ENCODE measurements around the gene AK5. TPM values are rescaled to one million over a fixed set of nuclear protein-coding genes. Genes with fewer than 3 reads are reported as not detected.

The AK5 gene
- 1.0 TPM for total RNA-seq
- long read RNA-seq, partial matches to known transcripts = 0 of 2 reads
- long read RNA-seq, other reads (novel, unspliced or antisense) = 1 of 2 reads

DNA sequence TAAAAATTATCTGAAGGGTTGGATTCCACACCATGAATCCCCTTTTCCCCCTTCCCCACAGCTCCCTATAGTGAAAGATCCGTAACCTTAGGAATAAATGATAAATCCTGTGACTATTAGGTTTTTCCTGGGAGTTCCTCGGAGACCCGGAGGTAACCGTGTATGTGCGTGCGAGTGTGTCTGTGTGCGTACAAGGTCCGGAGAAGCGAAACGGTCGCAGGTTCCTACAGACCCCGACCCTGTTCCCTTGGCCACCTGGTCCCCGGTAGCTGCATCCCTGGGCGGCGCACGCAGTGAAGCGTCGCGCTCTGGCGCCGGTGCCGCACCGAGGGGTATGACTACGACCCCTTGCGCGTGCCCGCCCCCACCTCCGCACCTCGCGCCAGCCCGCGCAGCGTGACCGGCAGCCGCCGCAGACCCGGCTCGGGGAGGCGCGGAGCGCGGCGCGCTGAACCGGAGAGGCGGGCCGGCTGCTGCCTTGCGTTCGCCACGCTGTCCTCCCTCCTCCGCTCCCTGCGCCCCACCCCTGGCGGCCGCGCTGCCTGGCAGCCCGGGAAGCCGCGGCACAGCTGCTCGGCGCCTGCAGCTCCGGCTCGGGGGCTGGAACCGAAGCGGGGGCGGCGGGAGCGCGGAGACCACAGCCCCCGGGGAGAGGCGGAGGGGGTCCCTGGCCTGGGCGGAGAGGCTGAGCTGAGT lies at the start of gene AK5:
AK5 (plus strand) TSS at position 529 of the 696 bp plus-strand sequence. CDS start 295 bp downstream, outside the sequence.
- peak; percentile 26 for DNase-seq
- peak; percentile 10 for TF ChIP-seq CTCF (IDR thresholded peaks at IDR 0.05; ENCODE audit: borderline replicate concordance)
- Histone ChIP-seq H3K4me3 (peak within 1 kb of the TSS; percentile 69), H3K9me3 (replicated peaks) (no peaks in the 10 kb centered on the region), H3K27ac (replicated peaks) (no peak within 1 kb of the TSS), H3K4me1 (peaks cover 17% of the 10 kb centered on the region), H3K36me3 (no peaks in the 10 kb centered on the region), H3K27me3 (ENCODE audit: low read depth) (peaks cover 68% of the 10 kb centered on the region)
- intact Hi-C loops (cut with micrococcal nuclease) = no loop called here

DNA sequence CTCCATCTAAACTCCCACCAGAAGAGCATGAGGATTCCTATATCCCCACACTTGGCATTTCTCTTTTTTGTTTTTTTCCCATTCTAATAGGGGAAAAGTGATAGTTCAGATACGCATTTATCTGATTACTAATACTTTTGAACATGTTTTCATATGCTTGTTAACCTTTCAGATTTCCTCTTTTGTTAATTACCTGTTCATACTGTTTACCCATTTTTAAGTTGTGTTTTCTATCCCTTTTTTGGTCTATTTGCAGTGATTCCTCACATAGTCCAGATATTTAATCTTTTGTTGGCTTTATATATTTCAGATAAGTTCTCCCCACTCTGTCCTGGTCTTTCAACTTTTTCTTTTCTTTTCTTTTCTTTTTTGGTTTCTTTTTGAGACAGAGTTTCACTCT lies 49.0 kb upstream of the AK5 start:
- Histone ChIP-seq H3K4me3 (no peak overlapping the region), H3K27ac (replicated peaks) (no peak overlapping the region), H3K27me3 (ENCODE audit: low read depth) (no peaks in the 10 kb centered on the region), H3K9me3 (replicated peaks) (peaks cover 10% of the 10 kb centered on the region), H3K4me1 (no peaks in the 10 kb centered on the region), H3K36me3 (no peaks in the 10 kb centered on the region)
- intact Hi-C loops (cut with micrococcal nuclease) = no loop called here
- no peak for DNase-seq
- no peak for TF ChIP-seq CTCF (IDR thresholded peaks at IDR 0.05; ENCODE audit: borderline replicate concordance)

- no peak overlapping the region for H3K4me3 ChIP-seq
These were observed 47.7 kb upstream of the AK5 start for GRCh38 chr1:77234096-77234495.

DNA sequence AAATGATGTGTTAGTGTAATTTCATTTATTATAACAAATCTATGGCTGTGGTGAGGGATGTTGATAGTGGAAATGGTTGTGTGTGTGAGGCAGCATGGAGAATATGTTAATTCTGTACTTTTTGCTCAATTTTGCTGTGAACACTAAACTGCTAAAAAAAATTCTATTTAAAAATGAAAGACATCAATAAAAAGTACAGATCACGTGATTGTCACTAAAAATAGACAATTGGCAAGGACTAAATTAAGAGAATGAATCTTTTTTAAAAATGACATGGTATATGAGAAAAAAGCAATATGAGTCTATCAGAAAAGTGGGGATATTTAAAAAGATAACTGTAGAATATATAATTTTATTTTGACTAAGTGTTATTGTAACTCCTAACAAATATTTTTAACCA lies 46.9 kb upstream of the AK5 start:
- Histone ChIP-seq H3K4me1 (no peaks in the 10 kb centered on the region), H3K27me3 (ENCODE audit: low read depth) (no peaks in the 10 kb centered on the region), H3K36me3 (no peaks in the 10 kb centered on the region), H3K4me3 (no peak overlapping the region), H3K27ac (replicated peaks) (no peak overlapping the region), H3K9me3 (replicated peaks) (peaks cover 10% of the 10 kb centered on the region)
- intact Hi-C loops (cut with micrococcal nuclease) = no loop called here
- DNase-seq = no peak
- TF ChIP-seq CTCF (IDR thresholded peaks at IDR 0.05; ENCODE audit: borderline replicate concordance) = no peak

More at GRCh38 chr1:77234096-77234495, 47.7 kb upstream of the AK5 start:
- no peak for DNase-seq
- H3K9me3 ChIP-seq (replicated peaks) = peaks cover 10% of the 10 kb centered on the region
- H3K36me3 ChIP-seq = no peaks in the 10 kb centered on the region
- intact Hi-C loops (cut with micrococcal nuclease) = no loop called here
- no peak for TF ChIP-seq CTCF (IDR thresholded peaks at IDR 0.05; ENCODE audit: borderline replicate concordance)
- no peaks in the 10 kb centered on the region for H3K27me3 ChIP-seq (ENCODE audit: low read depth)
- H3K27ac ChIP-seq (replicated peaks) = no peak overlapping the region
- H3K4me1 ChIP-seq = no peaks in the 10 kb centered on the region

GRCh38 chr1:77238462-77238861 lies 43.4 kb upstream of the AK5 start:
- no peak for DNase-seq
- H3K9me3 ChIP-seq (replicated peaks) = peaks cover under 1% of the 10 kb centered on the region
- no peak overlapping the region for H3K27ac ChIP-seq (replicated peaks)
- no peak overlapping the region for H3K4me3 ChIP-seq
- no peaks in the 10 kb centered on the region for H3K4me1 ChIP-seq
- no peak for TF ChIP-seq CTCF (IDR thresholded peaks at IDR 0.05; ENCODE audit: borderline replicate concordance)
- H3K27me3 ChIP-seq (ENCODE audit: low read depth) = peaks cover 7% of the 10 kb centered on the region
- intact Hi-C loops (cut with micrococcal nuclease) = no loop called here
- H3K36me3 ChIP-seq = no peaks in the 10 kb centered on the region
